ENCODE data around the gene COL4A6.

The COL4A6 gene

GRCh38 chrX:108473979-108474378 lies 35.8 kb upstream of the COL4A6 start:
- no peaks in the 10 kb centered on the region for H3K4me1 ChIP-seq (ENCODE audit: control insufficient read depth, low read length)
- H3K79me2 ChIP-seq (ENCODE audit: control insufficient read depth, low read length): no peaks in the 10 kb centered on the region
- H3F3A ChIP-seq (ENCODE audit: control insufficient read depth, insufficient read depth): no peaks in the 10 kb centered on the region
- H3K27me3 ChIP-seq (ENCODE audit: control insufficient read depth, low read length): no peaks in the 10 kb centered on the region
- TF ChIP-seq CTCF (IDR thresholded peaks at IDR 0.05; ENCODE audit: low read depth, low read length, poor library complexity, severe bottlenecking) (no peak), EZH2phosphoT487 (IDR thresholded peaks at IDR 0.05; ENCODE audit: borderline replicate concordance, low read length) (no peak)
- no peaks in the 10 kb centered on the region for H3K9me3 ChIP-seq (ENCODE audit: control insufficient read depth, insufficient read depth, low read length)
- H3K4me3 ChIP-seq (ENCODE audit: low read length): no peak overlapping the region
- no peak overlapping the region for H3K27ac ChIP-seq (ENCODE audit: low read depth, low read length)
- H3K4me2 ChIP-seq (ENCODE audit: low read length): no peak overlapping the region
- H3K9me2 ChIP-seq (replicated peaks; ENCODE audit: control insufficient read depth, low read length): no peaks in the 10 kb centered on the region
- H4K20me1 ChIP-seq (ENCODE audit: control insufficient read depth, insufficient read depth, low read depth, low read length): no peaks in the 10 kb centered on the region
- no peaks in the 10 kb centered on the region for H3K36me3 ChIP-seq (ENCODE audit: control insufficient read depth, low read length)

- Histone ChIP-seq H3K4me2 (ENCODE audit: low read length) (no peak overlapping the region), H3K9me2 (replicated peaks; ENCODE audit: control insufficient read depth, low read length) (no peaks in the 10 kb centered on the region), H3K79me2 (ENCODE audit: control insufficient read depth, low read length) (no peaks in the 10 kb centered on the region), H3K4me1 (ENCODE audit: control insufficient read depth, low read length) (no peaks in the 10 kb centered on the region), H3K36me3 (ENCODE audit: control insufficient read depth, low read length) (no peaks in the 10 kb centered on the region), H3K27ac (ENCODE audit: low read depth, low read length) (no peak overlapping the region), H3K27me3 (ENCODE audit: control insufficient read depth, low read length) (no peaks in the 10 kb centered on the region), H3F3A (ENCODE audit: control insufficient read depth, insufficient read depth) (no peaks in the 10 kb centered on the region), H4K20me1 (ENCODE audit: control insufficient read depth, insufficient read depth, low read depth, low read length) (no peaks in the 10 kb centered on the region), H3K4me3 (ENCODE audit: low read length) (no peak overlapping the region), H3K9me3 (ENCODE audit: control insufficient read depth, insufficient read depth, low read length) (no peaks in the 10 kb centered on the region)
- no peak for TF ChIP-seq CTCF (IDR thresholded peaks at IDR 0.05; ENCODE audit: low read depth, low read length, poor library complexity, severe bottlenecking)
- no peak for TF ChIP-seq EZH2phosphoT487 (IDR thresholded peaks at IDR 0.05; ENCODE audit: borderline replicate concordance, low read length)
These were observed 30.3 kb upstream of the COL4A6 start for GRCh38 chrX:108468486-108468885.

- Histone ChIP-seq H3K9me3 (ENCODE audit: control insufficient read depth, insufficient read depth, low read length) (no peaks in the 10 kb centered on the region), H3K36me3 (ENCODE audit: control insufficient read depth, low read length) (no peaks in the 10 kb centered on the region), H3K79me2 (ENCODE audit: control insufficient read depth, low read length) (no peaks in the 10 kb centered on the region), H3K27ac (ENCODE audit: low read depth, low read length) (no peak overlapping the region), H3K4me2 (ENCODE audit: low read length) (no peak overlapping the region), H3K27me3 (ENCODE audit: control insufficient read depth, low read length) (no peaks in the 10 kb centered on the region), H3F3A (ENCODE audit: control insufficient read depth, insufficient read depth) (no peaks in the 10 kb centered on the region), H3K4me3 (ENCODE audit: low read length) (no peak overlapping the region), H4K20me1 (ENCODE audit: control insufficient read depth, insufficient read depth, low read depth, low read length) (no peaks in the 10 kb centered on the region), H3K9me2 (replicated peaks; ENCODE audit: control insufficient read depth, low read length) (no peaks in the 10 kb centered on the region), H3K4me1 (ENCODE audit: control insufficient read depth, low read length) (no peaks in the 10 kb centered on the region)
- TF ChIP-seq CTCF (IDR thresholded peaks at IDR 0.05; ENCODE audit: low read depth, low read length, poor library complexity, severe bottlenecking): no peak
- no peak for TF ChIP-seq EZH2phosphoT487 (IDR thresholded peaks at IDR 0.05; ENCODE audit: borderline replicate concordance, low read length)
These were observed 26.4 kb upstream of the COL4A6 start for GRCh38 chrX:108464604-108465003.

Data from DOHH2 (cell line).